OCI-M2 (cell line): ENCODE measurements around the gene MTG2.
"Not testable (repeated sequence)": the region's sequence is repeated elsewhere in the genome, so short reads cannot be mapped to it uniquely, and the experiment has no call there.

Experiments used
- DNase-seq: peaks from one replicate; lab custom pipeline; 2025; ENCODE audit not compliant: unreplicated experiment; lab: John Stamatoyannopoulos, UW

MTG2 gene

DNA sequence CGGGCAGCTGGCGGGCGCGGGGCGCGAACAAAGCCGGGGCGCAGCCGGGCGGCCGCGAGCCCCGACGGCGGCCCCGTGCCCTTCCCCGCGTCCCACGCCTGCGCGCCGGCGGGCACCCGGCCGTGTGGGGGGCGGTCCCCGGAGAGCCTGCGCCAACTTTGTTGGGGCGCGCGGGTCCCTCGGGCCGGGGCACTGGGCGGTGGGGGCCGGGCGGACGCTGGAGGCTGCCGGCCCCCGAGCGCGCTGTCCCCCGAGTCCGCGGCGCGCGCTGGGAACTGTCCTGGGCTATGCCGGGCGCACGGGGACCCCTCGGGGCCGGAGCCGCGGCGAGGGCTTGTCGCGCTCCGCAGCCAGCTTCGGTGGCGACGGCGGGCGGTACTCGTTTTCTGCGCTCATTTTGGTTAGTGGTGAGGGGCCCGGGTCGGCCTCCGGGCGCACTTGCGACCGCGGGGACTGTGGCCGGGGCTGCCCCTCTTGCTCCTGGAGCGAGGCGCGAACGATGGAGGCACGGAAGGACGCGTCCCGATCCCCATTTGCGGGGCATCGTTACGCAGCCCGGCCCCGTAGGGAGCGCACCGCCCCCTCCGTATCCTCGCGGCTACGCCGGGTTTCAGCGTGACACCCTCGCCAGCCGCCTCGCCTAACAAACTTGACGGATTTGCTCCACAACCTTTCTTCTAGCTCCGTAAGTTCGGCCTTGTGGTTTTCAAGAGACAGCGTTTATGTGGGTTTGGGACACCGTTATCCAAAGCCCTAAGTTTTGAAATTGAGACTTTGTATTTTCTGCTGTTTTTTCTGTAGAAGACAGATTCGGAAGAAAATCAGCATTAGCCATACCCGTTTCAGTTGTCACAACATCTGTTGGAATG is 38.6 kb upstream of the MTG2 start:
- no peak for DNase-seq

DNA sequence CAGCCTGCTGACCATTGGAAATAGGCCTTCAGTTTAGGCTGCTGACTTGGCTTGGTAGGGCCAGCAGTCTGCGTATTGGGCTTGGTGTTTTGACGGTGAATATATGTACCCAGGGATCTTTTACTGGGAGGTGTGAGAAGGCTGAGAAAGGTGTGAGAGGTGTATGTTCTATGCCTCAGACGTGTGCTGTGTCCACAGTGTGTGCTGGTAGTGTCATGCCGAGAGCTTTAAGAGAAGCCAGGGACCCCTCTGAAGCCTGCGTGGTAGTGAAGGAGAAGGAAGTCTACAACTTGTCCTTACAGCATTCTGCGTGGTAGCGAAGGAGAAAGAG is 37.2 kb upstream of the MTG2 start:
- DNase-seq: no peak

DNA sequence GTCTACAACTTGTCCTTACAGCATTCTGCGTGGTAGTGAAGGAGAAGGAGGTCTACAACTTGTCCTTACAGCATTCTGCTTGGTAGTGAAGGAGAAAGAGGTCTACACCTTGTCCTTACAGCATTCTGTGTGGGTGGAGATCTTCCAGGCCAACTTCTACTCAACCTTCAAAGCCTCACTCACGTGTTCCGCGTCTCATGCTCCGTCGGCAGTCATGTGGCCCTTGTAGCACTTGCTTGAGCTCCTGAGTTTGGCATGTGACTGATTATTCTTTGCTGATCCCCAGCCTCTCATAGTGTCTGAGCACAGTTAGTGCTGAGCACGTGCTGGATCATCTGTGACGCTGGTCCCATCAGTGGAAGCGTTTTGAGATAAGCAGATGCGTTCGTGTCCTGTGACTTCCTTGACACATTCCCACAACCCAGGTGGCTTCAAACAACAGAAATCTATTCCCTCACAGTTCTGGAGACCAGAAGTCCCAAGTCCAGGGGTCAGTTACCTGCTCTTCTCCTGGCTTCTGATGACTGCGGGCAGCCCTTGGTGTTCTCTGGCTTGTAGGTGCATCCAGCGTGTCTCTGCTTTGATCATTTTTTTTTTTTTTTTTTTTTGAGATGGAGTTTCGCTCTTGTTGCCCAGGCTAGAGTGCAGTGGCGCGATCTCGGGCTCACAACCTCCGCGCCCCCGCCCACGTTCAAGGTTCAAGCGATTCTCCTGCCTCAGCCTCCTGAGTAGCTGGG is 36.6 kb upstream of the MTG2 start:
- no peak for DNase-seq

DNA sequence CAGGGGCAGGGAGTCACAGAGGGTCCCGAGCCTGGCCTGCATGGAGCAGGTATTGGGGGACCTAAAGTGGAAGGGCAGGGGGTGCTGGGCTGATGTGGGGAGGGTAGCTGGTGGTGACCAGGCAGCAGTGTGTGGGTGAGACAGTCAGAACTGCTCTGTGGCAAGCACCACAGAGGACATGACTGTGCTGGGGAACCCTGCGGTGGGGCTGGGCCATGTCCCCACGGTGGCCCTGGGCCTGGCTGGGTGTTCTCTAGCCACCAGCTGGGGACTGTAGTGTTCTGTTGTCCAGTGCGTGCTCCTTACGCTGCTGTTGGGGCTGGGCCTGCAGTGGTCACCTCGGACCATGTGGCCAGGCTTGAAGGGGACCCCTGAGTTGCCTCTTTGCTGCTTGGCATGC is 35.7 kb upstream of the MTG2 start:
- no peak for DNase-seq

DNA sequence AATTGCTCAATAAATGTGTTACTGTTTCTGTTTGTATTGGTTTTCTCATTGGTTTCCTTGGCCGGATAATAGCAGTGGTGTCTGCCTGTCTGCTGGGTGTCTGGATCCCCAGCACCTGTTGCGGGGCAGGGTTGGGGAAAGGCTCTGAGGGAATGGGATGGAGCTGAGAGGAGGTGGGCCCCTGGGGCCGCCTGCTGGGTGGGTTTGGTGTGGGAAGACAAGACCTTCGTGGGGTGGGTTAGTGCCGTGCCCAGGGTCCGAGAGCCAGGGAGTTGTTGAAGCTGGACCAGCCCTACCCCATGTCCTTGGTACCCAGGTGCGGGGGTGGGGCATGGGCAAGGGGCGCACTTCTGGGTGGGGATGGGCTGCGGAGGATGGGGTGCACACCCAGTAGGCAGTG is 35.3 kb upstream of the MTG2 start:
- no peak for DNase-seq

DNA sequence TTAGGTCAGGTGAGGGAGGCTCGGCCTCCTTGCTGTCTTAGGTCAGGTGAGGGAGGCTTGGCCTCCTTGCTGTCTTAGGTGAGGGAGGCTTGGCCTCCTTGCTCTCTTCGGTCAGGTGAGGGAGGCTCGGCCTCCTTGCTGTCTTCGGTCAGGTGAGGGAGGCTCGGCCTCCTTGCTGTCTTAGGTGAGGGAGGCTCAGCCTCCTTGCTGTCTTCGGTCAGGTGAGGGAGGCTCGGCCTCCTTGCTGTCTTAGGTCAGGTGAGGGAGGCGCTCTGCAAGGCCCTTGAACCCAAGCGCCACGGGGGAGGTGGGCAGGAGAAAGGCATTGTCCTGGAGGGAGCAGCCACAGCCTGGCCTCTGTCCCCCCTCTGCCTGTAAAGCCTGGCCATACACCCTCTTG is 34.4 kb upstream of the MTG2 start:
- DNase-seq: not testable (repeated sequence)

DNA sequence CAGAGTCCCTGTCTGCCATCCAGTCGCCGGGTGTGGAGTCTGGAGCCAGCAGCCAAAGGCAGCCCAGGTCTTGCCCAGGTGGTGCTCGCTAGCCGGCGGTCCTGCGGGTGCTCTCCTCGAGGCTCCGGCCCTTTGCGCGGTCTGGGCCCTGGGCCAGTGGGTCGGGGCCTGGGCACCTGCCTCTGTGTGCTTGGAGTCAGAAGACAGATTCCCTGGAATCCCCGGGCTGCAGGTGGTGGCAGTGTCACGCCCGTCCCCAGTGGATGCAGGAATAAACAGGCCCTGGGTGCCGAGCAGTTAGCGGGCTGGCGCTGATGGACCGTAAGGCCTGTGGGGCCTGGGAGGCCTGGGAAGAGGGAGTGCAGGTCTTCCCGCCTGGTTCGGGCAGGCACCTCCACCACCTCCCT is 33.9 kb upstream of the MTG2 start:
- DNase-seq: no peak

DNA sequence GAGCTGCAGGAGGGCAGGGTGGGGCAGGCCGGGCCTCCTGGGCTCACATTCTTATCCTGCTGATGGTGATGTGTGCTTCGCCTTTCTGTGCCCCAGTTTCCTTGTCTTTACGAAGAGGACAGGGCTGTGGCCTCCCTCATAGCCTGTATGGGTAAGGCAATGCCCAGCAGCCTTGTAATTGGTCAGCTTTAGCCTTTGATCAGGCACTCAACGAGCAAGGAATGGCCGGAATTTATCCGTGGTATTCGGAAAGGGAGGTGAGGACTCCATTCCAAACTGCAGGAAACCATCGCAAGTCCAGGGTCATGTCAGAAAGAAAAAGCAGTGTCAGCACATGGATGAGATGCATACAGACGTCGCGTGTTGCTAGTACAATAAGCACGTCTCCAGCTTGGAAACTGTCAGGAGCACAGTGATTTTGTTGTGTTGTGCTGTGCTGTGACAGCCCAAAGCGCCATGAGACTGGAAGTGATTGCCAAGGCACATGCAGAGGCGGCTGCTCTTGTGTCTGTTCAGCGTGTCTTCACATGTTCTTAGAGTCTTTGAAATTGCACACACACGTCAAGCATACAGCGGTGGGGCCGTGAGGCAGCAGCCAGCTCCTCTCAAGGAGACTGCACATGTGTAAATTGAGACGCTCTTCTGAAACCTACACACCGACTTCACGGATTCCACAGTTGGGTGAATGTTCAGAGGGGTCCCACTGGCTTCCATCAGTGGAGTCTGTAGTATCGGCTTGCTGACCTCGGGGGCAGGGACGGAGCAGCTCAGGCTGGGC is 33.1 kb upstream of the MTG2 start:
- DNase-seq: no peak

DNA sequence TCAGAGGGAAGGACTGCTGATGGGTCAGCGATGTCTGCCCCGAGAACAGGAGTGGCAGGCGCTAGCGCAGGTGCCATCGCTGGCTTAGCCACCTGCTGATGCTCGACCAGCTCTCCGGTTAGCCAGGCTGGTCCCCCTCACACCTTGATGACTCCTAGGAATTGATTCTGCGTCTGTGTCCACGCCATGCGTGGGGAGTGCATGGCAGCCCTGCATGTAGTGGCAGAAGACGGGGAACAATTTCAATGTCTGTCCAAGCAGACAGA is 32.6 kb upstream of the MTG2 start:
- no peak for DNase-seq

DNA sequence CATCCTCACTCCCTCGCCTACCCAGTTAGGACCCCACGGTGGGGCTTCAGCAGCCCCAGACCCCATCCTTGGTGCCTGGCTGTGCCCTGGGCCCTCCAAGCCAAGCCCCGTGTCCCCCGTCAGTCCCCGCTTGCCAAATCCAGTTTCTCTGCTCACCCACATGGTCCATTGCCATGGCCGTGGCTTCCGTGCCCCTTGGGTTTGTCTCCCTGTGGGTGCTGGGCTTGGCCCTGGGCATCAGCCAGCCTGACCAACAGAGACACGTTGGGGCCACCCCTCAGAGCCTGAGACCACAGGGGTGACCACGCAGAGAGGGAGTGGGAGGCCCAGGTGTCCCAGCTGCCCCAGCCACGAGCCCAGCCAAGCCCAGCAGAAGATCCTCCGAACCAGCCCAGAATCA is 31.6 kb upstream of the MTG2 start:
- DNase-seq: no peak

DNA sequence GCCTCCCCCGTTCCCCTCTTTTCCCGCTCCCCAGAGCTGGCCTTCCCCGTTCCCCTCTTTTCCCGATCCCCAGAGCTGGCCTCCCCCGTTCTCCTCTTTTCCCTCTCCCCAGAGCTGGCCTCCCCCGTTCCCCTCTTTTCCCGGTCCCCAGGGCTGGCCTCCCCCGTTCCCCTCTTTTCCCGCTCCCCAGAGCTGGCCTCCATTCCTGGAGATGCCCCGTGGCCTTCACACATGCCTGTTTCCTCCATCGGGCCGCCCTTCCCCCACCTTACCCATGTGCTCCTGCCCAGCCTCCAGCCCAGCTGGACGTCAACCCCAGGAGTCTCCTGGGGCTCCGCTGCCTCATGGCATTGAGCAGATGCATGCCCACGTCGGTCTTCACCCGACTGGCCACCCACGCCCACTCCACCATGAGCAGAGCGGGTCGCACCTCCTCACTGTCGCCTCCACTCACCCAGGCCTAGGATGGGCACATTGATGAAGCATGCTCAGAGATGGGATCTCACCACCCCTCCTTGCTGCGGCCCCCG is 30.9 kb upstream of the MTG2 start:
- no peak for DNase-seq

DNA sequence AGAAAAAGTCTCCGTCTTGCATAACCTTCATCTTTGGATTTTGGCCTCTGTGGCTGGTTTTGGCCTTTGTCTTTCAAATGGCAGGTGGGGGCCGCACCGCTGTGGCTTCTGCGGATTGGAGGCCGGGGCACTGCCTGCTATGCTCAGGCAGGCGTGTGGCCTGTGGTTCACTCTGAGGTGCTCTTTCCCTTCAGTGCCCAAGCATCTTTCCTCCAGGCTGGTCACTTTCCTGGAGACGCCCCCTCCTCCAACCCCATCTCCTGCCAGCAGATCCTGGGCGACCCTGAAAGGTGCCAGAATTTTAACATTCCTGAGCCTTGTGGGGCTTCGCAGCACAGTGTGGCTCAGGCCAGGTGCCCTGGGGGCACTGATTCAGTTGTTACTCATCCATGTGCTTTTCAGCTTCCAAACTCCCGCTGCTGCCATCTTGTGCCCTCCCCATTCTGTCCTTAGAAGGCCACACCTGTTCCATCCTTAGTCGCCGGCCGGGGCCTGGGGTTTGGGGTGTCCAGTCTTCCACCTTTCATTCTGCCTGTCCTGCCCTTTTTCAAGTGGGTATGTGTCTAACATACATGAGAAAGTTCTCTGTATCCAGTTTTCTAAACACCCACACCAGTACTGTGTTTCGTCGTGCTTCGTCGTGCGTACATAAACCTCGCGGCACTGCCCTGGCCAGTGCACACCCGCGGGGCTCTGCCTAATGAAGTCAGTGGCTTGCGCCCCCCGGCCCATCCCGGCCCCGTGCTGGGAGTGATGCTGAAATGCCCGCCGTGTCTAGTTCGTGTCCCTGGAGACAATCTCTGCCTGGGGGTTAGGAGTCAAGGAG is 27.2 kb upstream of the MTG2 start:
- DNase-seq: no peak

DNA sequence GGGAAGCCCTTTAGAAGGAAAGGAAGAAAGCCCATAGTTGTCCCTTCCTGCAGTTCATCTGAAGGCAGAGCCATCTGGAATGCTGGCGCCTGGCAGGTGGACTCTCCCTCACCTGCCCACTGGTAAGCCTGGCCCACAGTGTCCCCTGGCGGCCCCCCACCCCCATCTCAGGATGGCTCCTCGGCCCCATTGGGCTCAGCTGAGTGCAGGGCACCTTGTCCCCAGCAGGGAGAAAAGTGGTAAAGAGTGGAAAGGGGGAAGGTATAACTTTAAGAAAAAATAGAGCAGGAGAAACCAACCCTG is 26.6 kb upstream of the MTG2 start:
- no peak for DNase-seq

DNA sequence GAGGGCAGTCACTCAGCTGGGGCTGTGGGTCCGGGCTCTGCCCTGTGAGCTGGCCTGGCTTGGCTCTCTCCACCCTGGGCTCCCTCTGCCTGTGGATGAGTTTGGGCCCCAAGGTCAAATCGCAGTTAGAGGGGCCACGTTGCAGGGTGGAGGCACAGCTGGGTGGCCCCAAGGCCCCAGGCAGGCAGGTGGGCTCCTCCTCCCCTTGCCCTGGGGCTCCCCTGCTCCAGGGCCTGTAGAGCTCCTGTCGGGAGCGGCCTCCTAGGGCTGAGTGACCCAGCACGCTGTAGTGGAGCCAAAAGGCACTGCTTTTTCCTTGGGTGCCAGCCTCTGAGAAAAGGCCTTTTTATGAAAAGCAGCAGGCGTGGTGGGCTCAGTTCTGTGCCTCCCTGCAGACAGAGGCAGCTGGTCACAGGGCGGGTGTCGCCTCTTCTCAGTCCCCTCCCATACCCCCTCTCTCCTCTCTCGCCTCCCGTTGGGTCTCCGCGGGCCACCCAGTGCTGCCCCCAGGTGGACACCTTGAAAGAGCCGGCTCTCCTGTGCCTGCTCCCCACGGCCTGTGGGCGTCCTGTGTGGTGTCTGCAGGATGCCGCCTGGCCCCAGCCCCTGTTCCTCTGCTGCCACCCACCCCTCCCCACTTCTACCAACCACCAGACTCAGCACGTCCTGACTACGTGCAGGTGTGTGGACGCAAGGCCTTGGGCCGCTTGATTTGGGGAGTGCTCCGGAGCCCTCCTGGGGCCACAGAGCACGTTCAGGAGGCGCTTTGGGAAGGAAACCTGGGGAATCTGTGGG is 26.0 kb upstream of the MTG2 start:
- no peak for DNase-seq

DNA sequence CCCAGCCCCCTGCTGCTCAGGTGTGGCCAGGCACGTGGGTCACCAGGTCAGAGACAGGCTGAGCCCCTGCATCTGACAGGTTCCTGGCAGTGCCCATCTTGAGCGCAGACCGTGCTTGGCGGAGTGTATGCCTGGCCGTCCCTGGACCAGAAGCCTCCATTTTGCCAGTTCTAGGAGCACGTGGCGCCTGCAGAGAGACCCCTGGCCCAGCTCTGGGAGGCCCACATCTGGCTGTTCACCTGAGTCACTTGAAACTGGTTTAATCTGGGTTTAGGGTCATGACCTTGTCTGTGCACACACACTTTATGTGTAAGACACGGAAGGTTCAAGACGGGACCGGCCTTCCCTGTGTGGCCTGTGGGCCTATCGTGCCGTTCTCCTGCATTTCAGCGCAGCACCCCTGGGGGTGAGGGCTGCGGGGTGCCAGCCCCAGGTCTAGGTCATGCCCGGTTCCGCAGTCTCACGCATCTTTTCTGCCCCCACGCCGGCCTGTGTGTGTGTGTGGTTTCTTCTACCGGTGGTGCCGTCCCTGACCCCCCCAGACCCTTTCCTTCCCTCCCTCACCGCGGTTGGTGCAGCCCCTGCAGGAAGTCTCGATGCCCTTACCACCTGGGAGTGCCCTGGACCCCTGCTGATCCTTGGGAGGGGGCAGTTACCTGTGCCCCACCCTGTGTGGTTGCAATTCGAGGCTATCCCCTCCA is 25.3 kb upstream of the MTG2 start:
- no peak for DNase-seq

DNA sequence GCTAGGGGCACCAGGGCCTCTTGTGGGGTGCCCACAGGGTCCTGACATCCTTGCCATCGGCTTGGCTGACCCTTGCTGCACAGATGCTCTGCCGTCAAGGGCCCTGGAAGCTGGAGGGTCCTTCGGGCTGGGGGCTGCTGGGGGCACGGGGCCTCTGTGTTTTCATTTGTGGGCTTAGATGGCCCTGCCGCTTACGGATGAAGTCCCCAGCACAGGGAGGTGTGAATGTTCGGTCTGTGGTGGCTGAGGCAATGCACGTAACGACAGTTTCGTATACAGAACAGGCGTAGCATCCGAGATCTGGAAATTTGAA is 24.8 kb upstream of the MTG2 start:
- DNase-seq: no peak

DNA sequence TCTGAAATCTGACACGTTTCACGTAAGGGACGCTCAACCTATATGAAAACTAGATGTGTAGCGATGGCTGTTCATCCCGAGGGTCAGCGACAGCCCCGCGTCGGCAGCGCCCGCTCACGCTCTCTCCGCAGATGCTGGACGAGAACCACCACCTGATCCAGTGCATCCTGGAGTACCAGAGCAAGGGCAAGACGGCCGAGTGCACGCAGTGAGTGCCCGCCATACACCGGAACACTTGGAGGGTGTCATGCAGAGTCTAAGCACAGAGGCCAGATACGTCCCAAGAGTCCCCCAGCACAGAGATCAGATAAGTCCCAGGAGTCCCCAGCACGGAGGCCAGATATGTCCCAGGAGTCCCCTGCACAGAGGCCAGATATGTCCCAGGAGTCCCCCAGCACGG is 24.3 kb upstream of the MTG2 start:
- DNase-seq: no peak

DNA sequence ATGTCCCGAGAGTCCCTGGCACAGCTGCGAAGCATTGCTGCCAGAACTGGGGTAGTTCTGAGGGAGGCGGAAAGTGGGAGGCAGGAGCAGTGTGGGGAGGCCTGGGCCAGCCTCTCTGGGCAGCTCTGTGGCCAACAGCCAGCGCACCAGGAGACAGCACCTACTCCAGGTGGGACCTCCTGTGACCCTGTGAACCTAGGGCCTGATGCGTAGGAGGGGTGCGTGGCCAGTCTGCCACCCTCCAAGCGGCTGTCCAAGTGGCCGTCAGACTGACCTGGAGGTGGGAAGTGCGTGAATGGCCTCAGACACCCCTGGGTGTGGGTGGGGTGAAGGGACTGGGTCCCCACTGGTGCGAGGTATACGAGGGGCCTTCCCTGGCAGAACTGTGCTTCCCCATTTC is 23.8 kb upstream of the MTG2 start:
- no peak for DNase-seq

DNA sequence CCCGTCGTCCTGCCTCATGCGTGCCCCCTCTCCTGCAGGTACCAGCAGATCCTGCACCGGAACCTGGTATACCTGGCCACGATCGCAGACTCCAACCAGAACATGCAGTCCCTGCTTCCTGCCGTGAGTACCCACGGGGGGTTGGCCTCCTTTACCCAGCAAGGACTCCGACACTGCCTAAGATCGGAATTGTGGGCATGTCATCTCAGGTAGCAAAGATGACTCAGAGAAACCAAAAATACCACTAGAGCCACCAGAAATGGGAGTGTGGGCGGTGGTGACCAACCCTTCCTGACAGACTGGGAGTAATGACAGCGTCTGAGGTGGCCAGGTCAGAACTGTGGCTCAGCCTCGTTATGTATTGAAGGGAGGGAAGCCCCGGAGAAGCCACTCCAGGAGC is 23.0 kb upstream of the MTG2 start:
- no peak for DNase-seq

DNA sequence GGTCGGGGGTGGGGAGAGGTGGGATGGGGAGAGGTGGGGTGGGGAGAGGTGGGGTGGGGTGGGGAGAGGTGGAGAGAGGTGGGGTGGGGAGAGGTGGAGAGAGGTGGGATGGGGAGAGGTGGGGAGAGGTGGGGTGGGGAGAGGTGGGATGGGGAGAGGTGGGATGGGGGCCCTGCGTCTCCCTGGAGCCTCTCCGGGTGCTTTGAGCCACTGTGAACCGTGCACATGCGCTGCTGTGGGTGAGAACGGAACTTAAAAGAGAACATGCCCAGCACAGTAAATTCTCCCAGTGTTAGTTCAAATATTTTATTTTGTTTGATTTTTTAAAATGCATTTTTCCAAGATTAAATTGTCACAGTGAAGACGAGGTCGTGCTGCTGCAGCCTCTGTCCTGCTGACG is 22.6 kb upstream of the MTG2 start:
- DNase-seq: no peak
